LNCaP clone FGC (cell line): ENCODE measurements around the gene ANAPC16.

Experiments used
- DNase-seq: peaks from one replicate; pipeline ENCODE4 v3.0.0-alpha.2; 2011; ENCODE audit warnings: low read depth
- H3K4me3 ChIP-seq: 2 replicates; pipeline ENCODE4 v1.5.1; 2011; ENCODE audit warnings: mild to moderate bottlenecking, low read depth, low read length, control low read depth
- TF ChIP-seq, protein P1 (sequence below): IDR thresholded peaks from 2 replicates; pipeline ENCODE4 v1.5.1; 2012; ENCODE audit warnings: mild to moderate bottlenecking; ENCODE audit not compliant: control insufficient read depth, insufficient read depth; ENCODE audit errors: extremely low read depth

The ANAPC16 gene

GRCh38 chr10:72257051-72257892 is 41.5 kb downstream of the ANAPC16 start:
- no peak for DNase-seq
- no peak overlapping the region for H3K4me3 ChIP-seq
- TF ChIP-seq, protein P1, sequence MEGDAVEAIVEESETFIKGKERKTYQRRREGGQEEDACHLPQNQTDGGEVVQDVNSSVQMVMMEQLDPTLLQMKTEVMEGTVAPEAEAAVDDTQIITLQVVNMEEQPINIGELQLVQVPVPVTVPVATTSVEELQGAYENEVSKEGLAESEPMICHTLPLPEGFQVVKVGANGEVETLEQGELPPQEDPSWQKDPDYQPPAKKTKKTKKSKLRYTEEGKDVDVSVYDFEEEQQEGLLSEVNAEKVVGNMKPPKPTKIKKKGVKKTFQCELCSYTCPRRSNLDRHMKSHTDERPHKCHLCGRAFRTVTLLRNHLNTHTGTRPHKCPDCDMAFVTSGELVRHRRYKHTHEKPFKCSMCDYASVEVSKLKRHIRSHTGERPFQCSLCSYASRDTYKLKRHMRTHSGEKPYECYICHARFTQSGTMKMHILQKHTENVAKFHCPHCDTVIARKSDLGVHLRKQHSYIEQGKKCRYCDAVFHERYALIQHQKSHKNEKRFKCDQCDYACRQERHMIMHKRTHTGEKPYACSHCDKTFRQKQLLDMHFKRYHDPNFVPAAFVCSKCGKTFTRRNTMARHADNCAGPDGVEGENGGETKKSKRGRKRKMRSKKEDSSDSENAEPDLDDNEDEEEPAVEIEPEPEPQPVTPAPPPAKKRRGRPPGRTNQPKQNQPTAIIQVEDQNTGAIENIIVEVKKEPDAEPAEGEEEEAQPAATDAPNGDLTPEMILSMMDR = no peak

DNA sequence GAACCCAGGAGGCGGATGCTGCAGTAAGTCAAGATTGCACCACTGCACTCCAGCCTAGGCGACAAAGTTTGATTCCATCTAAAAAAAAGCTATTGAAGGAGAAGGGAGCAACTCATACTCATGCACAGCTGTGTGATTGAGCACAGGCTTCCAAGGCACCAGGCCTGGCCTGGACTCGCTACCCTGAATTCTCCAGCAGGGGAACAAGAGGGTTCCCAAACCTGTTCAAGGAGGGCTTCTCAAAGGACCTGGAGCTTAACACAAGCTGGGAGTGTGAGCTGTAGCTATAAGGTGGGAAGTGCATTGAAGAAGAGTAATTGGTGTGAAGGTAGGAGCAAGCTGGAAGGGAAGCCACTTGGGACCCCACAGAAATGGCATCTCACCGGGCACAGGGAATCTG is 42.8 kb downstream of the ANAPC16 start:
- DNase-seq = no peak
- TF ChIP-seq, protein P1 = no peak
- H3K4me3 ChIP-seq = no peak overlapping the region

GRCh38 chr10:72259491-72260238 is 43.9 kb downstream of the ANAPC16 start:
- no peak for DNase-seq
- TF ChIP-seq, protein P1 = no peak
- no peak overlapping the region for H3K4me3 ChIP-seq

- DNase-seq = no peak
- TF ChIP-seq, protein P1 = no peak
These were observed 44.6 kb downstream of the ANAPC16 start for GRCh38 chr10:72260239-72260975.

DNA sequence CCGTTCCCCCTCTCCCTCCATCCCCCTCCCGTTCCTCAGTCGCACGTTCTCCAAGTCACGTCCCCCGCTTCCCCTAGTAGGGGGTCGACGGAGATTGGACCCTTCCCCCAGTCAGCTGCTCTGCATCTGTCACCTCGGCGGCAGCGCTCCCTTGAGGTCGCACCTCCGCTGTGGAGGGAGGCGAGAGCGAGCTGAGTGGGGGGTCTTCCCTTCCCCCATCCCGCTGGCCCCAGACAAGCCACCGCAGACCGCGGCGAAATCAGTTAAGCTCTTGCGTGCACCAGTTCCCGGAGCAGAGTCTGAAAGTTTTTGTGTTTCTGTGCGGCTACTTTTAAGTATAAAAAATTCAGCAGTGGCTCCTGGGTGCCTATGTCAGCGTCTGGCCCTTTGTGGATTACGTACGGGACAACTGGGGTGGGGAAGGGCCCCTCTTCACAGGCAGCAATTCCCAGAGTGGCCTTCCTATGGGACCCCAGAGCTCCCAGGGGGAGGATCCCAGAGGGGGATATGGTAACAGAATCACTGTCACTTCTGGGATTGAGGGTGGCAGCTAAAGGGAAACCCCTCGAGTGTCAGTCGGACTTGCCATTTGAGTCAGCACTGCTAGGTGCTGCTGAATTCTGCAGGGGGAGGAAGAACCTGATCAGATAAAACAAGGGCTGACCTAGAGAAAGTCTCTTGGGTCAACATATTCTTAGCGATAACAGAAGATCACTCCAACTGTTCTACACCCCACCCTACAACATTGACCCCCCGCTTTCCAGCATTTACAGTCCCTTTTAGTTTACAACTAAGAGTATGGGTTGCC is 45.4 kb downstream of the ANAPC16 start:
- H3K4me3 ChIP-seq = no peak overlapping the region
- TF ChIP-seq, protein P1 = no peak
- no peak for DNase-seq

More at GRCh38 chr10:72260239-72260975, 44.6 kb downstream of the ANAPC16 start:
- no peak overlapping the region for H3K4me3 ChIP-seq

DNA sequence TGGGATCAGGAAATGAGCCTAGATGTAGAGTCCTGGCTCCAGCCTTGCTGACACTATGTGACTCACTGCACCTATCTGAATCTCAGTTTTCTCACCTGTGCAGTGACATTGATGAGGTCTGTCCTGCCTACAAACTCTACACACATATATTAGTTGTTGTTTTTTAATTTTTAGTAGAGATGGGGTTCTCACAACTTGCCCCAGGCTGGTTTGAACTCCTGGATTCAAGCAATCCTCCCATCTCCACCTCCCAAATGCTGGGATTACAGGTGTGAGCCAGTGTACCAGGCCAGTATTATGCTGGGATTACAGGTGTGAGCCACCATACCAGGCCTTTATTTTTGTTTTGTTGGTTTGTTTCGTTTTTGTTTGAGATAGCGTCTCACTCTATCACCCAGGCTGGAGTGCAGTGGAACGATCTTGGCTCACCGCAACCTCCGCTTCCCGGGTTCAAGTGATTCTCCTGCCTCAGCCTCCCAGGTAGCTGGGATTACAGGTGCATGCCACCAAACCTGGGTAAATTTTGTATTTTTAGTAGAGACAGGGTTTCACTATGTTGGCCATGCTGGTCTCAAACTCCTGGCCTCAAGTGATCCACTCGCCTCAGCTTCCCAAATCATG is 46.1 kb downstream of the ANAPC16 start:
- TF ChIP-seq, protein P1 = no peak
- no peak for DNase-seq
- H3K4me3 ChIP-seq = no peak overlapping the region
